ENCODE results near the gene APOM. TPM values are rescaled to one million over a fixed set of nuclear protein-coding genes. Genes with fewer than 3 reads are reported as not detected.

Gene APOM
- total RNA-seq, 3 donors from 2014 or later (not counting 1 experiment from before 2014, with no cell fraction given): 2.6 to 2.8 (median 2.7) TPM

DNA sequence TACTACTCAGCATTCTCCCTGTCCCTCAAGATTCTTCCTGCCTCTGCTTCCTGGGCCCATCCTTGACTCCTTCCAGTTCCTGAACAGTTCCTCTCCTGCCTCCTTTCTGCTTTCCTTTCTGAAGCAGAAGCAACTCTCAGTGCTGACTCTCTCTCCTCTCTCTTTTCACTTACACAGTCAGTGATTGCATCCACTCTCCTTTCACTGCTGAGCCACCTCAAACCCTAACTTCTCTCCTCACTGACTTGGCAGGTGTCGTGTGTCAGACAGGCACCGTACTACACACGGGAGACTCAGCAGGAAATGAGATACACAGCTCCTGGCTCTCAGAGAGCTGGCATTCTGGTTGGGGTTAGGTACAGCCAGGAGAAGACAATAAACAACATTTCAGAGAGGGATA is 41.9 kb downstream of the APOM start:
- no peak overlapping the region for H3K4me3 Mint-ChIP-seq
- H3K9me3 Mint-ChIP-seq: no peaks in the 10 kb centered on the region
- peak overlapping the region; percentile 6 to 34 for H3K27ac Mint-ChIP-seq
- Histone ChIP-seq H3K36me3 (ENCODE audit: control insufficient read depth, insufficient read depth, low read length) (peaks cover 51% of the 10 kb centered on the region), H3K27me3 (ENCODE audit: control insufficient read depth, insufficient read depth, low read length) (no peaks in the 10 kb centered on the region), H3K9me3 (ENCODE audit: control insufficient read depth, insufficient read depth, low read length) (no peaks in the 10 kb centered on the region), H3K4me3 (ENCODE audit: low read length) (no peak overlapping the region), H3K4me1 (ENCODE audit: control insufficient read depth, insufficient read depth, low read length) (peaks cover 19% of the 10 kb centered on the region), H3K27ac (ENCODE audit: low read length) (no peak overlapping the region)
- TF ChIP-seq CTCF (IDR thresholded peaks at IDR 0.05): no peak
- intact Hi-C loops (cut with micrococcal nuclease): no loop called here
- H3K27me3 Mint-ChIP-seq (ENCODE audit: low read depth in 2 of 2): no peaks in the 10 kb centered on the region
- WGBS (ENCODE audit: insufficient coverage): 69% methylated on average over 3 of the region's 3 CpGs
- no peak for DNase-seq
- ATAC-seq: no peak
- H3K36me3 Mint-ChIP-seq: no peaks in the 10 kb centered on the region
- H3K4me1 Mint-ChIP-seq: peaks cover 15 to 30% of the 10 kb centered on the region in 2 donors

DNA sequence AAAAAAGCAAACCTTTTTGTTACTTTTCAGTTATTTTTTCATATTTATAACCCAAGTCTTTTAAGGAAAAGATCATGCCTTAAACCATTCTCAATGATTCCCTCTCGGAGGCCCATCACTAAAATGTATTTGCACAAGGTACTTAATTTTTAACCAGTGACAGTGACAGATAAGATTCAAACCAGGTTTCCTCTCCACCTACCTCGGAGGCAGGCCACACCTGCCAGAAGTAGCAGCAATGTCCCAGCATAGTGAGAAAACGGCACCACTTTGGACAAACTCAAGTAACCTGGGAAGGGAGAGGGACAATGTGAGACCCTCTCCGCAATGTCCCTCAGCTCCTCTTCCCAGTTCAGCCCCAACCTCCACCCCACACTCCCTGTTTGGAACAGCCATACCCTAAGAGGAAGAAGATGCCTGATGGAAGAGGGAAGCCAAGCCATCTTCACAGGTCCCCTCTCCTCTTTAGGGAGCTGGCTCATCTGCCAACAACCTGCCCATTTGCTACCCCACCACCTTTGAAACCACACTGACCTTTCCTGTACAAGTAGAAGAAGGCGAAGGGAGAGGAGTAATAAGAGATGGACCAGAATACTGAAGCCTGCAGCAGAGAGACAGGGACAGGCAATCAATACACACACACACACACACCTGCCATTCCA is 45.2 kb downstream of the APOM start:
- no peaks in the 10 kb centered on the region for H3K9me3 Mint-ChIP-seq
- H3K27ac Mint-ChIP-seq: peak overlapping the region; percentile 96 to 98
- no peak for TF ChIP-seq CTCF (IDR thresholded peaks at IDR 0.05)
- DNase-seq (no peak), ATAC-seq (no peak)
- peaks cover 24 to 37% of the 10 kb centered on the region in 2 donors for H3K4me1 Mint-ChIP-seq
- Histone ChIP-seq H3K4me1 (ENCODE audit: control insufficient read depth, insufficient read depth, low read length) (peaks cover 28% of the 10 kb centered on the region), H3K27ac (ENCODE audit: low read length) (no peak overlapping the region), H3K4me3 (ENCODE audit: low read length) (no peak overlapping the region), H3K9me3 (ENCODE audit: control insufficient read depth, insufficient read depth, low read length) (no peaks in the 10 kb centered on the region), H3K27me3 (ENCODE audit: control insufficient read depth, insufficient read depth, low read length) (no peaks in the 10 kb centered on the region), H3K36me3 (ENCODE audit: control insufficient read depth, insufficient read depth, low read length) (peaks cover 27% of the 10 kb centered on the region)
- H3K27me3 Mint-ChIP-seq (ENCODE audit: low read depth in 2 of 2): no peaks in the 10 kb centered on the region
- WGBS (ENCODE audit: insufficient coverage): 86% methylated on average over 3 of the region's 5 CpGs
- no peaks in the 10 kb centered on the region for H3K36me3 Mint-ChIP-seq
- H3K4me3 Mint-ChIP-seq: peak overlapping the region; percentile 99
- intact Hi-C loops (cut with micrococcal nuclease): loop anchor here (5.0 kb wide), 1 partner anchor 49 kb away; the partner anchor contains the start of gene BAG6

DNA sequence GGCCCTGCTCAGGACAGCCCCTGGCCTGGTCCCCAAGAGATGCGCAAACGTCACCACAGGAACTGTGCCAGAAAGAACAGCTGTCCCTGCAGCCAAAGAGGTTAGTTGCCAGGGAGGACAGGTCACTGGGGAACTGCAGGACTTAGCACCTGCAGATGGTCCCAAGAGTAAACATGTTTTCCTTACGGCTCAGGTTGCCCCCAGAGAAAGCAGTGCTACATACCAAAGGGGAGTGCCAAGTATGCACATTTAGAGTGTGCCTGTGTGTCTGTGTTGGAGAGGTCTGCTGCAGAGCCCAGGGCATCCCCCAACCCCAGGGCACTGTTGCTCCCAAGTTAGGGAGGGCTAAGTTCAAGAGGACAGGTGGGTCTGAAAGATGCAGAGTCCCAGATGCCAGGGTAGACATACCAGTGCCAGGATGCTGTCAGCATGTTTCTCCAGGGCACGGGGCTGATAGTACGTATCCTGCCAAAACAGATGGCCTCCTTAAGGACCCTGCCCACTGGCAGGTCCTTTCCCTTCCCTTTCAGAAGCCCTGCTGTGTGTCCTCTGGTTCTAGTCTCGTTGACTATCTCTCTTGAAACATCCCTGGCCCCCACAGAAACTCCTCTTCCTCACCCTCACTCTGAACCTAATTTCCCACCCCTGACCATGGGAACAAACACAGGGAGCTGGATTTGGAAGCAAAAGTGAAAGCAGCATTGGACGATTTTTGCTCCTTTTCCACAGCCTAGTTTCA is 46.1 kb downstream of the APOM start:
- no peaks in the 10 kb centered on the region for H3K27me3 Mint-ChIP-seq (ENCODE audit: low read depth in 2 of 2)

More for the DNA sequence above, 46.1 kb downstream of the APOM start:
- DNase-seq (no peak), ATAC-seq (no peak)
- Mint-ChIP-seq H3K9me3 (no peaks in the 10 kb centered on the region), H3K27ac (peak overlapping the region; percentile 96 to 98), H3K36me3 (no peaks in the 10 kb centered on the region), H3K4me3 (peak overlapping the region; percentile 99), H3K4me1 (peaks cover 24 to 37% of the 10 kb centered on the region in 2 donors)
- H3K4me1 ChIP-seq (ENCODE audit: control insufficient read depth, insufficient read depth, low read length): peaks cover 28% of the 10 kb centered on the region
- WGBS (ENCODE audit: insufficient coverage): 47% methylated on average over 7 of the region's 7 CpGs
- H3K27me3 ChIP-seq (ENCODE audit: control insufficient read depth, insufficient read depth, low read length): no peaks in the 10 kb centered on the region
- intact Hi-C loops (cut with micrococcal nuclease): loop anchor here (2.0 to 5.0 kb wide), 2 partner anchors 37 to 50 kb away; partner anchors contain the start of genes BAG6 and GPANK1
- no peak for TF ChIP-seq CTCF (IDR thresholded peaks at IDR 0.05)
- peak overlapping the region; percentile 98 for H3K27ac ChIP-seq (ENCODE audit: low read length)
- H3K4me3 ChIP-seq (ENCODE audit: low read length): peak overlapping the region; percentile 80
- H3K9me3 ChIP-seq (ENCODE audit: control insufficient read depth, insufficient read depth, low read length): no peaks in the 10 kb centered on the region
- H3K36me3 ChIP-seq (ENCODE audit: control insufficient read depth, insufficient read depth, low read length): peaks cover 24% of the 10 kb centered on the region

Data from natural killer cell (primary cell).